Activated T-helper 17 cell treated with anti-CD3 and anti-CD28 coated beads, Interleukin-2, amount 50 U/mL, for 72 hours (primary cell): ENCODE results near the gene KLHL28. TPM values are rescaled to one million over a fixed set of nuclear protein-coding genes. Genes with fewer than 3 reads are reported as not detected.

Experiments
- ATAC-seq: fragments of 150-1000 bp; cut with Tn5 transposase; replicated peaks from 2 replicates; pipeline ENCODE4 v1.10.0; 2021; ENCODE audit warnings: mild to moderate bottlenecking, moderate library complexity
- H3K27ac Mint-ChIP-seq: one replicate; pipeline ENCODE4 v1.8.0; 2022; ENCODE audit warnings: mixed read lengths
- H3K27me3 Mint-ChIP-seq: one replicate; pipeline ENCODE4 v1.8.0; 2022; ENCODE audit warnings: mixed read lengths
- H3K36me3 Mint-ChIP-seq: one replicate; pipeline ENCODE4 v1.8.0; 2022; ENCODE audit warnings: low read depth, mild to moderate bottlenecking, mixed read lengths
- H3K4me1 Mint-ChIP-seq: one replicate; pipeline ENCODE4 v1.8.0; 2022; ENCODE audit warnings: mixed read lengths
- H3K4me3 Mint-ChIP-seq: one replicate; pipeline ENCODE4 v1.8.0; 2022; ENCODE audit warnings: mild to moderate bottlenecking, mixed read lengths
- H3K9me3 Mint-ChIP-seq: one replicate; pipeline ENCODE4 v1.8.0; 2022; ENCODE audit warnings: mixed read lengths
- total RNA-seq, 2 donors: library from RNA; stranded (reverse); gene quantifications; one replicate each; pipeline ENCODE4 v1.2.3, GENCODE V29; 2022

KLHL28 gene
- 10 to 100 TPM; 13.0 to 25.7 TPM for total RNA-seq

- ATAC-seq = peak; percentile 95
- Mint-ChIP-seq H3K4me1 (peaks cover 25% of the 10 kb centered on the region), H3K27me3 (no peaks in the 10 kb centered on the region), H3K36me3 (peaks cover 19% of the 10 kb centered on the region), H3K27ac (no peak within 1 kb of the TSS), H3K4me3 (no peak within 1 kb of the TSS), H3K9me3 (no peaks in the 10 kb centered on the region)
Observed at GRCh38 chr14:44961554-44962333, at the start of gene KLHL28, which contains the start of gene TOGARAM1. Gene KLHL28, minus strand, starts transcription at chr14:44961947. Its CDS starts 16,019 bp downstream, at chr14:44945928. Gene TOGARAM1, plus strand, starts transcription at chr14:44962190. Its CDS starts 232 bp downstream, at chr14:44962422.

- H3K9me3 Mint-ChIP-seq = no peaks in the 10 kb centered on the region
- no peak for ATAC-seq
- H3K36me3 Mint-ChIP-seq = peaks cover 29% of the 10 kb centered on the region
Observed at GRCh38 chr14:45003924-45004323, 42.2 kb upstream of the KLHL28 start.

GRCh38 chr14:44995770-44996294, 34.1 kb upstream of the KLHL28 start:
- ATAC-seq = no peak
- Mint-ChIP-seq H3K27me3 (no peaks in the 10 kb centered on the region), H3K4me1 (no peaks in the 10 kb centered on the region), H3K9me3 (no peaks in the 10 kb centered on the region), H3K36me3 (peaks cover 37% of the 10 kb centered on the region), H3K4me3 (no peak overlapping the region), H3K27ac (no peak overlapping the region)

More at GRCh38 chr14:45003924-45004323, 42.2 kb upstream of the KLHL28 start:
- no peak overlapping the region for H3K4me3 Mint-ChIP-seq
- no peaks in the 10 kb centered on the region for H3K27me3 Mint-ChIP-seq
- no peak overlapping the region for H3K27ac Mint-ChIP-seq
- H3K4me1 Mint-ChIP-seq = no peaks in the 10 kb centered on the region

GRCh38 chr14:44995196-44995595, 33.4 kb upstream of the KLHL28 start:
- Mint-ChIP-seq H3K4me1 (peaks cover 4% of the 10 kb centered on the region), H3K4me3 (no peak overlapping the region), H3K36me3 (peaks cover 33% of the 10 kb centered on the region), H3K27me3 (no peaks in the 10 kb centered on the region), H3K9me3 (no peaks in the 10 kb centered on the region), H3K27ac (no peak overlapping the region)
- no peak for ATAC-seq

GRCh38 chr14:44990533-44990932, 28.8 kb upstream of the KLHL28 start:
- no peaks in the 10 kb centered on the region for H3K9me3 Mint-ChIP-seq
- no peaks in the 10 kb centered on the region for H3K36me3 Mint-ChIP-seq
- ATAC-seq = no peak
- H3K4me3 Mint-ChIP-seq = no peak overlapping the region
- no peak overlapping the region for H3K27ac Mint-ChIP-seq
- H3K4me1 Mint-ChIP-seq = peaks cover 11% of the 10 kb centered on the region
- no peaks in the 10 kb centered on the region for H3K27me3 Mint-ChIP-seq

GRCh38 chr14:44989497-44990440, 28.0 kb upstream of the KLHL28 start:
- H3K27me3 Mint-ChIP-seq = no peaks in the 10 kb centered on the region
- H3K36me3 Mint-ChIP-seq = no peaks in the 10 kb centered on the region
- no peak for ATAC-seq
- no peak overlapping the region for H3K4me3 Mint-ChIP-seq
- no peaks in the 10 kb centered on the region for H3K9me3 Mint-ChIP-seq
- H3K4me1 Mint-ChIP-seq = peaks cover 11% of the 10 kb centered on the region
- peak overlapping the region; percentile 24 for H3K27ac Mint-ChIP-seq

- no peaks in the 10 kb centered on the region for H3K9me3 Mint-ChIP-seq
- no peak overlapping the region for H3K27ac Mint-ChIP-seq
Observed at GRCh38 chr14:44988694-44989093, 26.9 kb upstream of the KLHL28 start.

GRCh38 chr14:44982594-44982993, 20.8 kb upstream of the KLHL28 start:
- Mint-ChIP-seq H3K9me3 (no peaks in the 10 kb centered on the region), H3K4me3 (peak overlapping the region; percentile 37), H3K27me3 (no peaks in the 10 kb centered on the region), H3K4me1 (peaks cover 22% of the 10 kb centered on the region), H3K36me3 (no peaks in the 10 kb centered on the region), H3K27ac (peak overlapping the region; percentile 71)
- ATAC-seq = peak; percentile 79

More at GRCh38 chr14:44988694-44989093, 26.9 kb upstream of the KLHL28 start:
- ATAC-seq = no peak
- peaks cover 11% of the 10 kb centered on the region for H3K4me1 Mint-ChIP-seq
- no peak overlapping the region for H3K4me3 Mint-ChIP-seq
- no peaks in the 10 kb centered on the region for H3K36me3 Mint-ChIP-seq
- no peaks in the 10 kb centered on the region for H3K27me3 Mint-ChIP-seq

GRCh38 chr14:44981198-44981597, 19.5 kb upstream of the KLHL28 start:
- H3K9me3 Mint-ChIP-seq = no peaks in the 10 kb centered on the region
- H3K4me1 Mint-ChIP-seq = peaks cover 22% of the 10 kb centered on the region
- peak; percentile 48 for ATAC-seq
- no peak overlapping the region for H3K4me3 Mint-ChIP-seq
- no peaks in the 10 kb centered on the region for H3K36me3 Mint-ChIP-seq
- no peaks in the 10 kb centered on the region for H3K27me3 Mint-ChIP-seq
- peak overlapping the region; percentile 1 for H3K27ac Mint-ChIP-seq

GRCh38 chr14:44979740-44980356, 18.1 kb upstream of the KLHL28 start:
- no peaks in the 10 kb centered on the region for H3K9me3 Mint-ChIP-seq
- H3K27ac Mint-ChIP-seq = peak overlapping the region; percentile 1
- H3K4me3 Mint-ChIP-seq = no peak overlapping the region
- peaks cover 22% of the 10 kb centered on the region for H3K4me1 Mint-ChIP-seq
- ATAC-seq = no peak
- no peaks in the 10 kb centered on the region for H3K36me3 Mint-ChIP-seq
- no peaks in the 10 kb centered on the region for H3K27me3 Mint-ChIP-seq

GRCh38 chr14:44979273-44979672, 17.5 kb upstream of the KLHL28 start:
- H3K27ac Mint-ChIP-seq = no peak overlapping the region
- peaks cover 22% of the 10 kb centered on the region for H3K4me1 Mint-ChIP-seq
- no peaks in the 10 kb centered on the region for H3K27me3 Mint-ChIP-seq
- no peak for ATAC-seq
- no peaks in the 10 kb centered on the region for H3K9me3 Mint-ChIP-seq
- H3K4me3 Mint-ChIP-seq = no peak overlapping the region
- no peaks in the 10 kb centered on the region for H3K36me3 Mint-ChIP-seq

GRCh38 chr14:44971459-44971858, 9.7 kb upstream of the KLHL28 start:
- H3K9me3 Mint-ChIP-seq = peaks cover 21% of the 10 kb centered on the region
- peaks cover 43% of the 10 kb centered on the region for H3K36me3 Mint-ChIP-seq
- H3K27ac Mint-ChIP-seq = peak overlapping the region; percentile 8

GRCh38 chr14:44970907-44971306, 9.2 kb upstream of the KLHL28 start:
- Mint-ChIP-seq H3K4me1 (peaks cover 56% of the 10 kb centered on the region), H3K9me3 (peaks cover 21% of the 10 kb centered on the region), H3K36me3 (peaks cover 43% of the 10 kb centered on the region), H3K4me3 (peak overlapping the region; percentile 50), H3K27ac (peak overlapping the region; percentile 13), H3K27me3 (no peaks in the 10 kb centered on the region)
- no peak for ATAC-seq

More at GRCh38 chr14:44971459-44971858, 9.7 kb upstream of the KLHL28 start:
- Mint-ChIP-seq H3K4me1 (peaks cover 56% of the 10 kb centered on the region), H3K27me3 (no peaks in the 10 kb centered on the region), H3K4me3 (peak overlapping the region; percentile 50)
- ATAC-seq = no peak

- ATAC-seq = no peak
- Mint-ChIP-seq H3K4me1 (peaks cover 61% of the 10 kb centered on the region), H3K36me3 (peaks cover 43% of the 10 kb centered on the region), H3K27me3 (no peaks in the 10 kb centered on the region), H3K4me3 (peak overlapping the region; percentile 50), H3K27ac (no peak overlapping the region), H3K9me3 (peaks cover 21% of the 10 kb centered on the region)
Observed at GRCh38 chr14:44968714-44969113, 7.0 kb upstream of the KLHL28 start.
